Erythroblast (primary cell): ENCODE measurements around the gene PF4V1.

ENCODE experiments used
- GATA1 ChIP-seq: IDR thresholded peaks from 2 replicates; pipeline ENCODE4 v1.6.1; 2011; ENCODE audit warnings: low read depth, mild to moderate bottlenecking, control low read depth, low read length, moderate library complexity
- POLR2A ChIP-seq: IDR thresholded peaks from 2 replicates; pipeline ENCODE4 v1.6.1; 2011; ENCODE audit warnings: mild to moderate bottlenecking, low read length

GRCh38 chr4:73811841-73812240, 41.3 kb upstream of the PF4V1 start:
- no peak for TF ChIP-seq POLR2A
- TF ChIP-seq GATA1 = no peak
